ENCODE measurements around the gene C2orf72. TPM values are rescaled to one million over a fixed set of nuclear protein-coding genes. Genes with fewer than 3 reads are reported as not detected.
A peak's percentile ranks its signal among the peaks of the same experiment; 100 is the strongest.

Gene C2orf72
- total and polyA plus RNA-seq, 10 of the 15 experiments (the other 5 are each of a cell fraction or from before 2014, with no cell fraction given) = under 0.01 to 0.29 (median 0.10) TPM; not detected in 6

GRCh38 chr2:231056453-231057416 lies 19.4 kb downstream of the C2orf72 start, which contains the start of gene PSMD1 (continued):
- TF ChIP-seq REST (IDR thresholded peaks at IDR 0.05; ENCODE audit: low read depth, low read length) (no peak), CBFB (IDR thresholded peaks at IDR 0.05; ENCODE audit: low read depth) (peak; percentile 76), TARDBP (IDR thresholded peaks at IDR 0.05; ENCODE audit: borderline replicate concordance) (peak; percentile 23; the same call in 1 of the 2 replicates), RB1 (IDR thresholded peaks at IDR 0.05; ENCODE audit: borderline replicate concordance) (peak; percentile 93; the same call in 1 of the 2 replicates), ZZZ3 (IDR thresholded peaks at IDR 0.05; ENCODE audit: control insufficient read depth, insufficient read length, low read depth) (no peak), HSF1 (IDR thresholded peaks at IDR 0.05; ENCODE audit: low read depth, low read length) (no peak), EZH2 (IDR thresholded peaks at IDR 0.05; ENCODE audit: borderline replicate concordance, control insufficient read depth, low read depth, low read length) (no peak), USF2 (IDR thresholded peaks at IDR 0.05; ENCODE audit: borderline replicate concordance, low read depth, low read length) (no peak), FOXM1 (IDR thresholded peaks at IDR 0.05; ENCODE audit: low read depth, low read length) (no peak), WRNIP1 (IDR thresholded peaks at IDR 0.05; ENCODE audit: borderline replicate concordance, low read depth, low read length) (no peak; the same call in 1 of the 2 replicates), SRF (IDR thresholded peaks at IDR 0.05; ENCODE audit: low read depth in 2 of 2, low read length in 2 of 2) (0 out of 4 replicates have a peak, but pooled peaks of 1 of the 2 experiments have one; percentile 0), IKZF2 (IDR thresholded peaks at IDR 0.05) (no peak; a peak in 2 of 4 replicates), ESRRA (IDR thresholded peaks at IDR 0.05; ENCODE audit: low read length) (0 out of 2 replicates have a peak, but pooled peaks have one; percentile 53), BCL3 (IDR thresholded peaks at IDR 0.05; ENCODE audit: borderline replicate concordance, insufficient read depth, low read depth, low read length, poor library complexity, severe bottlenecking) (no peak), E2F4 (IDR thresholded peaks at IDR 0.05; ENCODE audit: low read depth, low read length) (no peak), NR2C2 (IDR thresholded peaks at IDR 0.05; ENCODE audit: borderline replicate concordance, control insufficient read depth, insufficient read length, low read depth) (no peak), POU2F2 (IDR thresholded peaks at IDR 0.05; ENCODE audit: borderline replicate concordance, low read depth, low read length) (no peak), BACH1 (IDR thresholded peaks at IDR 0.05; ENCODE audit: borderline replicate concordance) (peak; percentile 85), RBBP5 (conservative IDR thresholded peaks at IDR 0.05) (no peak), POLR2AphosphoS5 (IDR thresholded peaks at IDR 0.05; ENCODE audit: low read length) (peak; percentile 83)

Data from GM12878 (cell line).